ENCODE measurements around the gene RNF223.

RNF223 gene

GRCh38 chr1:1061682-1062345 lies 12.3 kb downstream of the RNF223 start:
- TF ChIP-seq PPARA (CRISPR knock-in tag; IDR thresholded peaks at IDR 0.05; ENCODE audit: borderline replicate concordance) (no peak), TCF4 (CRISPR knock-in tag; IDR thresholded peaks at IDR 0.05; ENCODE audit: borderline replicate concordance) (no peak)
- no peak for ATAC-seq

GRCh38 chr1:1060281-1061000 lies 13.7 kb downstream of the RNF223 start:
- ATAC-seq: no peak
- TF ChIP-seq, protein P1, sequence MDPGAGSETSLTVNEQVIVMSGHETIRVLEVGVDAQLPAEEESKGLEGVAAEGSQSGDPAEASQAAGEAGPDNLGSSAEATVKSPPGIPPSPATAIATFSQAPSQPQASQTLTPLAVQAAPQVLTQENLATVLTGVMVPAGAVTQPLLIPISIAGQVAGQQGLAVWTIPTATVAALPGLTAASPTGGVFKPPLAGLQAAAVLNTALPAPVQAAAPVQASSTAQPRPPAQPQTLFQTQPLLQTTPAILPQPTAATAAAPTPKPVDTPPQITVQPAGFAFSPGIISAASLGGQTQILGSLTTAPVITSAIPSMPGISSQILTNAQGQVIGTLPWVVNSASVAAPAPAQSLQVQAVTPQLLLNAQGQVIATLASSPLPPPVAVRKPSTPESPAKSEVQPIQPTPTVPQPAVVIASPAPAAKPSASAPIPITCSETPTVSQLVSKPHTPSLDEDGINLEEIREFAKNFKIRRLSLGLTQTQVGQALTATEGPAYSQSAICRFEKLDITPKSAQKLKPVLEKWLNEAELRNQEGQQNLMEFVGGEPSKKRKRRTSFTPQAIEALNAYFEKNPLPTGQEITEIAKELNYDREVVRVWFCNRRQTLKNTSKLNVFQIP (CRISPR knock-in tag; IDR thresholded peaks at IDR 0.05; ENCODE audit: borderline replicate concordance, low read depth): no peak
- TF ChIP-seq ARNTL (CRISPR knock-in tag; IDR thresholded peaks at IDR 0.05; ENCODE audit: borderline replicate concordance, low read depth) (no peak), GLIS3 (CRISPR knock-in tag; IDR thresholded peaks at IDR 0.05) (no peak), ZFP3 (CRISPR knock-in tag; IDR thresholded peaks at IDR 0.05) (no peak), ZNF565 (CRISPR knock-in tag; conservative IDR thresholded peaks at IDR 0.05; ENCODE audit: low read depth) (no peak), SNAI2 (CRISPR knock-in tag; IDR thresholded peaks at IDR 0.05) (no peak), RARB (CRISPR knock-in tag; IDR thresholded peaks at IDR 0.05) (no peak), ZNF70 (CRISPR knock-in tag; IDR thresholded peaks at IDR 0.05) (no peak), ZNF8 (CRISPR knock-in tag; IDR thresholded peaks at IDR 0.05) (no peak), OSR1 (CRISPR knock-in tag; IDR thresholded peaks at IDR 0.05) (no peak), BACH2 (CRISPR knock-in tag; IDR thresholded peaks at IDR 0.05; ENCODE audit: borderline replicate concordance) (no peak), PPARA (CRISPR knock-in tag; IDR thresholded peaks at IDR 0.05; ENCODE audit: borderline replicate concordance) (no peak), ZFP30 (CRISPR knock-in tag; IDR thresholded peaks at IDR 0.05) (no peak)
- TF ChIP-seq, protein P2, sequence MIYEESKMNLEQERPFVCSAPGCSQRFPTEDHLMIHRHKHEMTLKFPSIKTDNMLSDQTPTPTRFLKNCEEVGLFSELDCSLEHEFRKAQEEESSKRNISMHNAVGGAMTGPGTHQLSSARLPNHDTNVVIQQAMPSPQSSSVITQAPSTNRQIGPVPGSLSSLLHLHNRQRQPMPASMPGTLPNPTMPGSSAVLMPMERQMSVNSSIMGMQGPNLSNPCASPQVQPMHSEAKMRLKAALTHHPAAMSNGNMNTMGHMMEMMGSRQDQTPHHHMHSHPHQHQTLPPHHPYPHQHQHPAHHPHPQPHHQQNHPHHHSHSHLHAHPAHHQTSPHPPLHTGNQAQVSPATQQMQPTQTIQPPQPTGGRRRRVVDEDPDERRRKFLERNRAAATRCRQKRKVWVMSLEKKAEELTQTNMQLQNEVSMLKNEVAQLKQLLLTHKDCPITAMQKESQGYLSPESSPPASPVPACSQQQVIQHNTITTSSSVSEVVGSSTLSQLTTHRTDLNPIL (CRISPR knock-in tag; IDR thresholded peaks at IDR 0.05; ENCODE audit: low read depth): no peak

DNA sequence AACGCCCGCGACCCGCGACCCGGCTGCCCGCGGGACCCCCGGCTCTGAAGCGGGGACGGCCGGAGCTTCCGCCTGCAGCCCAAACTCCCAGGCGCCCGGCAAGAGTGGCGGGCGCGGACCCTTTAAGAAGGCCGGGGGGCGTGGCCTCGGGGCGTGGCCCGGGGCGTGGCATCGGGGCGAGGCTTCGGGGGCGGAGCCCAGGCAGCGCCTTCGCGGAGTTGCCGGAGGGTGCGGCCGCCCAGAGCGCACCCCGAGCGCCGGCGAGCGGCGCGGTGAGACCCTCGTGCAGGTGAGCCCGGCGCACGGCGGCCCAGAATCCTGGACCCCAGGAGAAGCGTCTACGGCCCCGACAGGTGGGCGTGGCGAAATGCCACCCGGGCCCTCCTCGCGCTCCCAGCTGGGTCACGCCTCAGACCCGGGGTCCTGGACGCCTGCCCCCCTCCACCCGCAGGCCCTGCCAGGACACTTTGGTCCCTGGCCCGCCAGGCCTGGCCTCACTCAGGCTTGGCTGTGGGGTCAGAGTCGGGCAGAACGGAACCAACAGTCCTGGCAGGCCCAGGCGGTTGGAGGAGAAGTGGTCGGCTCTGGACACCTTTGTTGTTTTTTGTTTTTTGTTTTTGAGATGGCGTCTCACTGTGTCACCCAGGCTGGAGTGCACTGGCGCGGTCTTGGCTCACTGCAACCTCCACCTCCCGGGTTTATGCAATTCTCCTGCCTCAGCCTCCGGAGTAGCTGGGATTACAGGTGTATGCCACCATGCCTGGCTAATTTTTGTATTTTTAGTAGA lies 14.4 kb downstream of the RNF223 start:
- ATAC-seq: peak; percentile 81
- TF ChIP-seq, protein P3, sequence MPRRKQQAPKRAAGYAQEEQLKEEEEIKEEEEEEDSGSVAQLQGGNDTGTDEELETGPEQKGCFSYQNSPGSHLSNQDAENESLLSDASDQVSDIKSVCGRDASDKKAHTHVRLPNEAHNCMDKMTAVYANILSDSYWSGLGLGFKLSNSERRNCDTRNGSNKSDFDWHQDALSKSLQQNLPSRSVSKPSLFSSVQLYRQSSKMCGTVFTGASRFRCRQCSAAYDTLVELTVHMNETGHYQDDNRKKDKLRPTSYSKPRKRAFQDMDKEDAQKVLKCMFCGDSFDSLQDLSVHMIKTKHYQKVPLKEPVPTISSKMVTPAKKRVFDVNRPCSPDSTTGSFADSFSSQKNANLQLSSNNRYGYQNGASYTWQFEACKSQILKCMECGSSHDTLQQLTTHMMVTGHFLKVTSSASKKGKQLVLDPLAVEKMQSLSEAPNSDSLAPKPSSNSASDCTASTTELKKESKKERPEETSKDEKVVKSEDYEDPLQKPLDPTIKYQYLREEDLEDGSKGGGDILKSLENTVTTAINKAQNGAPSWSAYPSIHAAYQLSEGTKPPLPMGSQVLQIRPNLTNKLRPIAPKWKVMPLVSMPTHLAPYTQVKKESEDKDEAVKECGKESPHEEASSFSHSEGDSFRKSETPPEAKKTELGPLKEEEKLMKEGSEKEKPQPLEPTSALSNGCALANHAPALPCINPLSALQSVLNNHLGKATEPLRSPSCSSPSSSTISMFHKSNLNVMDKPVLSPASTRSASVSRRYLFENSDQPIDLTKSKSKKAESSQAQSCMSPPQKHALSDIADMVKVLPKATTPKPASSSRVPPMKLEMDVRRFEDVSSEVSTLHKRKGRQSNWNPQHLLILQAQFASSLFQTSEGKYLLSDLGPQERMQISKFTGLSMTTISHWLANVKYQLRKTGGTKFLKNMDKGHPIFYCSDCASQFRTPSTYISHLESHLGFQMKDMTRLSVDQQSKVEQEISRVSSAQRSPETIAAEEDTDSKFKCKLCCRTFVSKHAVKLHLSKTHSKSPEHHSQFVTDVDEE (CRISPR knock-in tag; IDR thresholded peaks at IDR 0.05): no peak
- TF ChIP-seq ESRRG (CRISPR knock-in tag; IDR thresholded peaks at IDR 0.05) (no peak), SNAI2 (CRISPR knock-in tag; IDR thresholded peaks at IDR 0.05) (no peak), CSDC2 (CRISPR knock-in tag; IDR thresholded peaks at IDR 0.05) (no peak), ZFP3 (CRISPR knock-in tag; IDR thresholded peaks at IDR 0.05) (no peak), TOX (CRISPR knock-in tag; IDR thresholded peaks at IDR 0.05; ENCODE audit: borderline replicate concordance) (no peak), ZNF565 (CRISPR knock-in tag; conservative IDR thresholded peaks at IDR 0.05; ENCODE audit: low read depth) (no peak), TCF4 (CRISPR knock-in tag; IDR thresholded peaks at IDR 0.05; ENCODE audit: borderline replicate concordance) (no peak), ZC3H10 (CRISPR knock-in tag; IDR thresholded peaks at IDR 0.05) (no peak), ZNF8 (CRISPR knock-in tag; IDR thresholded peaks at IDR 0.05) (no peak)
- TF ChIP-seq, protein P2 (CRISPR knock-in tag; IDR thresholded peaks at IDR 0.05; ENCODE audit: low read depth): no peak

Data from SK-N-SH treated with all-trans-retinoic acid at 6 μM for 48 hours (cell line).